ENCODE results near the gene GALE.

DNA sequence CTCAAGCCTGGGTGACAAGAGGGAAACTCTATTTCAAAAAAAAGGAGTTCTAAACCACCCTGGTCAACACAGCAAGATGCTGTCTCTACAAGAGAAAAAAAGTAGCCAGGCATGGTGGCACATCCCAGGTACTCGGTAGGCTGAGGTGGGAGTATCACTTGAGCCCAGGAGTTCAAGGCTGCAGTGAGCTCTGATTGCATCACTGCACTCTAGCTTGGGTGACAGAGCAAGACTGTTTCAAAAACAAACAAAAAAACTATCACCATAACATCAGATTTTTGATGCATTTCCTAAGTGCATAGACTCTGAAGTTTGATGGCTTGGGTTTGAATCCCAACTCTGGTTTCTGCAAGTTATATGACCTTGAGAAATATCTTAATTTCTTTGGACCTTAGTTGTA lies 47.6 kb downstream of the GALE start:
- TF ChIP-seq, protein P1, sequence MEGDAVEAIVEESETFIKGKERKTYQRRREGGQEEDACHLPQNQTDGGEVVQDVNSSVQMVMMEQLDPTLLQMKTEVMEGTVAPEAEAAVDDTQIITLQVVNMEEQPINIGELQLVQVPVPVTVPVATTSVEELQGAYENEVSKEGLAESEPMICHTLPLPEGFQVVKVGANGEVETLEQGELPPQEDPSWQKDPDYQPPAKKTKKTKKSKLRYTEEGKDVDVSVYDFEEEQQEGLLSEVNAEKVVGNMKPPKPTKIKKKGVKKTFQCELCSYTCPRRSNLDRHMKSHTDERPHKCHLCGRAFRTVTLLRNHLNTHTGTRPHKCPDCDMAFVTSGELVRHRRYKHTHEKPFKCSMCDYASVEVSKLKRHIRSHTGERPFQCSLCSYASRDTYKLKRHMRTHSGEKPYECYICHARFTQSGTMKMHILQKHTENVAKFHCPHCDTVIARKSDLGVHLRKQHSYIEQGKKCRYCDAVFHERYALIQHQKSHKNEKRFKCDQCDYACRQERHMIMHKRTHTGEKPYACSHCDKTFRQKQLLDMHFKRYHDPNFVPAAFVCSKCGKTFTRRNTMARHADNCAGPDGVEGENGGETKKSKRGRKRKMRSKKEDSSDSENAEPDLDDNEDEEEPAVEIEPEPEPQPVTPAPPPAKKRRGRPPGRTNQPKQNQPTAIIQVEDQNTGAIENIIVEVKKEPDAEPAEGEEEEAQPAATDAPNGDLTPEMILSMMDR (conservative IDR thresholded peaks at IDR 0.05; ENCODE audit: low read length): no peak
- no peak for TF ChIP-seq EZH2phosphoT487 (IDR thresholded peaks at IDR 0.05; ENCODE audit: borderline replicate concordance, low read depth, low read length)

All from OCI-LY7 (cell line).